OCI-LY7 (cell line): Measurements from ENCODE around the gene ARHGEF11.

Source experiments
- CTCF ChIP-seq: fragments of 200-600 bp; sonication (generic); conservative IDR thresholded peaks from 2 replicates; pipeline ENCODE4 v1.5.1; 2014; ENCODE audit warnings: mild to moderate bottlenecking, antibody characterized with exemption, low read length, moderate library complexity, mixed read lengths
- EZH2phosphoT487 ChIP-seq: fragments of 200-600 bp; sonication (generic); IDR thresholded peaks from 2 replicates; pipeline ENCODE4 v1.6.1; 2018; ENCODE audit warnings: low read depth, borderline replicate concordance, mild to moderate bottlenecking, mixed run types, antibody characterized with exemption, low read length, moderate library complexity, mixed read lengths

GRCh38 chr1:156944268-156944667 lies 101.3 kb downstream of the ARHGEF11 start:
- TF ChIP-seq CTCF, result no peak
- no peak for TF ChIP-seq EZH2phosphoT487
